GM13977 (cell line): ENCODE results near the gene TMEM37.

Source experiments
- DNase-seq: peaks from one replicate; pipeline ENCODE4 v3.0.0; 2012; ENCODE audit warnings: low spot score
- in situ Hi-C: fragments of 300-500 bp; cut with MboI; formaldehyde crosslinking; loops from one replicate; pipeline ENCODE4 v1.12.0; 2022; ENCODE audit warnings: low sequenced_read_pairs, low pct_unique_long_range_greater_than_20kb, mixed read lengths, inconsistent platforms; ENCODE audit not compliant: unreplicated experiment
- TF ChIP-seq, protein P1 (sequence below): IDR thresholded peaks from 2 replicates; pipeline ENCODE4 v1.5.1; 2012; ENCODE audit warnings: mild to moderate bottlenecking, control low read depth; ENCODE audit not compliant: insufficient read depth; ENCODE audit errors: extremely low read depth, missing control alignments

Gene TMEM37

DNA sequence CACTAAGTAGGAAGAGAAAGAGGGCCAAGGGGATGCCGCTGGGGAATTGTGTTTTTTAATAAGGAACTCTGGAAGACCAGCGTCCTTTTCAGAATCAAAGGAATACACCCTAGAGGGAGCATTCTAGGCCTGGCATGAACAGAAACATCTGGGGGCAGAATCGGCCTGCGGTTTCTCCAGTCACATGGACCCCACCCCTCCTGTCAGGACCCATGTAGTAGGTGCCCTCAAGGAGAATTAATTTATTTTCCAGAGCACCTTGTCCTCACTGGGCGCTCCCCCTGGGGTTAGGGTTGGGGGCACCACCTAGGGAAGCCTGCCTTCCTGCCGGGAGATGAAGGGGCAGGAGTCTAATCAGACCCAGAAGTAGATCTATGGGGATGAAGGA, 44.2 kb downstream of the TMEM37 start:
- in situ Hi-C loops: loop anchor here (10.0 kb wide), 1 partner anchor 61 kb away; no protein-coding TSS in a partner anchor
- TF ChIP-seq, protein P1, sequence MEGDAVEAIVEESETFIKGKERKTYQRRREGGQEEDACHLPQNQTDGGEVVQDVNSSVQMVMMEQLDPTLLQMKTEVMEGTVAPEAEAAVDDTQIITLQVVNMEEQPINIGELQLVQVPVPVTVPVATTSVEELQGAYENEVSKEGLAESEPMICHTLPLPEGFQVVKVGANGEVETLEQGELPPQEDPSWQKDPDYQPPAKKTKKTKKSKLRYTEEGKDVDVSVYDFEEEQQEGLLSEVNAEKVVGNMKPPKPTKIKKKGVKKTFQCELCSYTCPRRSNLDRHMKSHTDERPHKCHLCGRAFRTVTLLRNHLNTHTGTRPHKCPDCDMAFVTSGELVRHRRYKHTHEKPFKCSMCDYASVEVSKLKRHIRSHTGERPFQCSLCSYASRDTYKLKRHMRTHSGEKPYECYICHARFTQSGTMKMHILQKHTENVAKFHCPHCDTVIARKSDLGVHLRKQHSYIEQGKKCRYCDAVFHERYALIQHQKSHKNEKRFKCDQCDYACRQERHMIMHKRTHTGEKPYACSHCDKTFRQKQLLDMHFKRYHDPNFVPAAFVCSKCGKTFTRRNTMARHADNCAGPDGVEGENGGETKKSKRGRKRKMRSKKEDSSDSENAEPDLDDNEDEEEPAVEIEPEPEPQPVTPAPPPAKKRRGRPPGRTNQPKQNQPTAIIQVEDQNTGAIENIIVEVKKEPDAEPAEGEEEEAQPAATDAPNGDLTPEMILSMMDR: no peak
- DNase-seq: no peak

GRCh38 chr2:119476301-119477112, 44.9 kb downstream of the TMEM37 start:
- TF ChIP-seq, protein P1: peak; percentile 97
- in situ Hi-C loops: loop anchor here (10.0 kb wide), 1 partner anchor 62 kb away; no protein-coding TSS in a partner anchor
- DNase-seq: peak; percentile 84

- TF ChIP-seq, protein P1: no peak
- in situ Hi-C loops: loop anchor here (10.0 kb wide), 1 partner anchor 62 kb away; no protein-coding TSS in a partner anchor
- no peak for DNase-seq
These were observed 45.5 kb downstream of the TMEM37 start for GRCh38 chr2:119477113-119477505.

DNA sequence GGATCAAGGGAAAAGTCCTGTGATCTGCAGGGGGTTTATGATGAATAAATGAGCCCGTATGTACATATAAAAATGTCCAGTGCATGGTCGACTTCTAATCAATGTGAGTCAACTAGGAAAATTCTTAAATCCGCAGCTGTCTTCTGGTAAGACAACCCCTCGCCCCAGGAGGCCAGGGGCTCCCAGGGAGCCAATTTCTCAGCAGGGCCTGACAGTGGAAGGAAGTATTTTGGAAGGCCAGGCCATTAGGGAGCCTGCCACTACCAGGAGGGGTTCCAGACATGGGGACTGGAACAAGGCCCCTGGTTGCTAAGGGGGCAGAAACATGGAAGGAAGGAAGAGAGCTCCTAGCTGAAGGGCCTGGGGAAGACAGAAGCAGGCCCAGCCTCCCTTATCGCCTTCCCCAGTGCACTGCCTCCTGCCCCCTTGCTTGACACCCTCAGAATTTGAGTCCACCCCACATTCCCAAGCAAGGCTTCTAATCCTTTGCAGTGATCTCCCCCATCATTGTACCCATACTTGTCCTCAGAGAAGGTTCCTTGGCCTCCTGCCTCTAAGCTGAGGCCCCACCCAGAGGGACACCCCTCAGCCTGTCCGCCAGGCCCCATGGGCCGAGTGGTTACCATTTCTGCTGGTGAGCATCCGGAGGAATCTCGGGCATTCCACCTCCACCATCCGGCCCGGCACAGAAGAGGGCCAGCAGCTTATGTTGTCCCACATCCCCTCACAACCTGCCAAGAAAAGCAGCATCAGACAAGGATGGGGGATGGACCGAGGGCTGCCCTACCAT, 46.7 kb downstream of the TMEM37 start:
- TF ChIP-seq, protein P1: no peak
- no peak for DNase-seq
- in situ Hi-C loops: loop anchor here (10.0 kb wide), 1 partner anchor 64 kb away; no protein-coding TSS in a partner anchor

DNA sequence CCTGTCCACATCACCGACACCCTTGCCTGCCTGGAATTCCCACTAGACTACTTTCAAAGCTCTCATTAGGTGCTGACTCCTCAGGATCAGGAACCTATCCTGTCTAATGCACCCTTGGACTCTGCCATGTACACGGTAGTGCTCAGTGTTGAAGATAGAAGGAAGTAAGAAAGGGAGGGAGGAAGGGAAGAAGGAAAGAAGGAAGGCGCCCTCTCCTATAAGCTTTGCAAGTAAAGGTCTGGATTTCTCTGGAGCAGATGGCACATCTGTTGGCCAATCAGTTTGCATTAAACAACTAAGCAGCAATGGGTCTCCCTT, 47.3 kb downstream of the TMEM37 start:
- in situ Hi-C loops: loop anchor here (10.0 kb wide), 1 partner anchor 64 kb away; no protein-coding TSS in a partner anchor
- TF ChIP-seq, protein P1: no peak
- no peak for DNase-seq

- in situ Hi-C loops: no loop called here
- DNase-seq: no peak
- TF ChIP-seq, protein P1: no peak
These were observed 48.5 kb downstream of the TMEM37 start for GRCh38 chr2:119480184-119480583.
